Rectal smooth muscle tissue (tissue), 1 donor: ENCODE data around the gene AARS2.

Experiments used
- H3K27ac ChIP-seq: one replicate; pipeline ENCODE4 v1.7.0; 2013; ENCODE audit warnings: low read depth, low read length, inconsistent platforms
- H3K27me3 ChIP-seq: one replicate; pipeline ENCODE4 v1.7.0; 2013; ENCODE audit warnings: low read length; ENCODE audit not compliant: control insufficient read depth, insufficient read depth
- H3K36me3 ChIP-seq: one replicate; pipeline ENCODE4 v1.7.0; 2013; ENCODE audit warnings: low read length; ENCODE audit not compliant: control insufficient read depth, insufficient read depth
- H3K4me1 ChIP-seq: one replicate; pipeline ENCODE4 v1.7.0; 2013; ENCODE audit warnings: low read length; ENCODE audit not compliant: control insufficient read depth, insufficient read depth
- H3K4me3 ChIP-seq: one replicate; pipeline ENCODE4 v1.7.0; 2013; ENCODE audit warnings: low read length
- H3K9ac ChIP-seq: one replicate; pipeline ENCODE4 v1.7.0; 2013; ENCODE audit warnings: low read length

The AARS2 gene

GRCh38 chr6:44269178-44269920 is 43.8 kb downstream of the AARS2 start:
- Histone ChIP-seq H3K9ac (no peak overlapping the region), H3K36me3 (no peaks in the 10 kb centered on the region), H3K27me3 (peaks cover 36% of the 10 kb centered on the region), H3K4me3 (no peak overlapping the region), H3K4me1 (peaks cover 5% of the 10 kb centered on the region), H3K27ac (no peak overlapping the region)

DNA sequence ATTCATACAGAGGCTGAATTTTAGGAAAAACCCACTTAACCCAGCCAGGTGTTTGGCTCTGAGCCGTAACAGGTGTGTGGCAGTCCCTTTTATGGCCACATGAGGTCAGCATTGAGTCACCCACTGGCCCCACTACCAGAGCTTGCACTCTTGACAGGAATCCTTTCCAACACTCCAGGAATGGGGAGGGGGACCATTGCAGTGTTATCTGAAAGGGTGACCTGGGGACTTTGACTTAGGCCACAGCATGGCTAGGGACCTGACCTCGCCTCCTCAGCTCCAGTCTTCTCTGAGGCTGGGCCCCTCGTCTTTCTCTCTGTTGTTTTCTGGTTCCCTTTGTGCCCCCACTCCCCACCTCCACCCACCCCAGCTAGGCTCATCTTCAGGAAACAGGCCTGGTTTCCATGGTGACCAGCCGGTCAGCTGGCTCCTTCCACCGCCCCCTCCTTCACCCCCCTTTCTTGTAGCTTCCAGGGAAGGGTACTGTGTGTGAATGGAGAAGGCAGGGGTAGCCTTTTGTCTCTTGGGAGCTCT is 45.0 kb downstream of the AARS2 start:
- H3K9ac ChIP-seq = no peak overlapping the region
- no peaks in the 10 kb centered on the region for H3K36me3 ChIP-seq
- H3K27me3 ChIP-seq = peaks cover 32% of the 10 kb centered on the region
- H3K4me1 ChIP-seq = peaks cover 16% of the 10 kb centered on the region
- H3K27ac ChIP-seq = no peak overlapping the region
- H3K4me3 ChIP-seq = no peak overlapping the region

- Histone ChIP-seq H3K4me1 (peaks cover 16% of the 10 kb centered on the region), H3K4me3 (no peak overlapping the region), H3K36me3 (no peaks in the 10 kb centered on the region), H3K27me3 (peaks cover 24% of the 10 kb centered on the region), H3K9ac (no peak overlapping the region), H3K27ac (no peak overlapping the region)
Observed at GRCh38 chr6:44267252-44267651, 45.9 kb downstream of the AARS2 start.

DNA sequence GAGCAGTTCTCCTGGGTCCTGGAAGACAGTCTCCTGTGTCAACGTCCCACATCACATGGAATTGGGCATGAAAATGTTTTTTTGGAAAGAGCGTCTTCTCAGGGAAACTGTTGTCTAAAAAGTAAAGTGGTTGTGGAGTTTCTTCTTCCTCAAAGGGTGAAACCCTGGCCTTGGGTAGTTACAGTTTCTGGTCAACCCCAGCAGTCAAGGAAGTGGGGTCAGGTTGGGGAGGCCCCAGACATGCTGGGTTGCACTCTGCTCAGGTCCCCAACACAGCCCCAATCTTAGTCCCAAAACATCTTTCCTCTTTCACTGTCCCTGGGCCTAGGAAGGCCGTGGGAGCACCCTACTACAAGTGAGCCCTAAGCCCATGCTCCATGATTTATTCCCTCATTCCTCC is 46.8 kb downstream of the AARS2 start:
- Histone ChIP-seq H3K4me1 (peaks cover 16% of the 10 kb centered on the region), H3K27ac (no peak overlapping the region), H3K27me3 (peaks cover 18% of the 10 kb centered on the region), H3K36me3 (no peaks in the 10 kb centered on the region), H3K4me3 (no peak overlapping the region), H3K9ac (no peak overlapping the region)

DNA sequence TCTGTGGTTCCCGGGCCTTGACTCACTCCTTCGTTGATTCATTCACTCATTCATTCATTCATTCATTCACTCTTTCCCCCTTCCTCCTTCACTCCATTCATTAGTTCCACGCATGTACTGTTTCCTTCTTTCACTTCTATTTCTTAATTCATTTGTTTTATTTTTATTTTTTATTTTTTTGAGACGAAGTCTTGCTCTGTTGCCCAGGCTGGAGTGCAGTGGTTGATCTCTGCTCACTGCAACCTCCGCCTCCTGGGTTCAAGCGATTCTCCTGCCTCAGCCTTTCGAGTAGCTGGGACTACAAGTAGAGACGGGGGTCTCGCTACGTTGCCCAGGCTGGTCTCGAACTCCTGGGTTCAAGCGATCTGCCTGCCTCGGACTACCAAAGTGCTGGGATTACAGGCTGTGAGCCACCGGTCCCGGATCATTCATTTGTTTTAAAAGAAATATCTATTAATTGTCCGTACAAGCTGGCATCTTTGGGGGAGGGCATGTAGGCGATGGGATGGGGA is 47.4 kb downstream of the AARS2 start:
- Histone ChIP-seq H3K27ac (no peak overlapping the region), H3K4me3 (peak overlapping the region; percentile 93), H3K27me3 (peaks cover 14% of the 10 kb centered on the region), H3K36me3 (no peaks in the 10 kb centered on the region), H3K4me1 (peaks cover 16% of the 10 kb centered on the region), H3K9ac (no peak overlapping the region)

- Histone ChIP-seq H3K4me3 (peak within 1 kb of the TSS; percentile 93), H3K4me1 (peaks cover 16% of the 10 kb centered on the region), H3K27me3 (peaks cover 14% of the 10 kb centered on the region), H3K27ac (peak within 1 kb of the TSS; percentile 70), H3K36me3 (peaks cover 1% of the 10 kb centered on the region), H3K9ac (peak within 1 kb of the TSS; percentile 61)
Observed at GRCh38 chr6:44265007-44265721, 48.0 kb downstream of the AARS2 start, which contains the start of gene NFKBIE. TSS of gene NFKBIE (minus strand) at chr6:44265551. CDS start at chr6:44265346, 205 bp downstream.

DNA sequence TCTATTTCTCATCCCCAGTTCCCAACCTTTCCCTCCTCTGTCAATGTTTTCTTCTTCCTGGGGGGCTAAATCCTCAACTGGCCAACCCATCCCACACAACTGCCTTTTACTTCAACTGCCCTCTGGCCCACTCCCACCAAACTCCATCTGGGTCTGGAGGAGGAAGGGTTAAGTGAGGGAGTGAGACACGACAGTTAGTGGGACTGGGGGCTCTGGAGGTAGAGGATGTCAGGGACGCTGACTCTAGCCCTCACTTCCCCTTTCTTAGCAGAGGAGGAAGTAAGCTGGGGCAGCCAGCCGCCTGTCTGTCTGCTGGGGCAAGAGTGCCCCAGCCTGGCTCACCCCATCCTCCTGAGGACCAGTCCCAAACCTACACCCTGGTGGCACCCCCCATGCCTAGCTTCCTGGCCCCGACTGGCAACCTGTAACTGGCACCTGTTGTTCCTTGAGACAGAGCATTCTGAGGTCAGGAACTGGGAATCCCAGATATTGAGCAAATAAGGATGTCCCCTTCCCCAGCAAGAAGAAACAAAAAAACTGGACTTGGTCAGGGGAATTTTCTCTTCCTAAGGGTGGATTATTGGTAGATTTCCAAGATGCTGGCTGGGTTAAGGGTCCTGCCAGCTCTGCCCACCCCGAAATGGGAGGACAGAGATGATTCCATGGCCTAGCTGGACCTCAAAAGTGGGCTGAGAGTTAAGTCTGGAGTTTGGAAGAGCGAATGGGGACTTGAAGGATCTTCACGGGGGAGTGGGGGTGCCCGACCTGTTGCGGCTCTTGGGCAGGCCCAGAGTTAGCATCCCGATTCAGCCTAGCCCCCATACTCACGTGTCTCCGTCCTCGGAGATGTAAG is 48.8 kb downstream of the AARS2 start:
- H3K4me1 ChIP-seq = peaks cover 16% of the 10 kb centered on the region
- peak overlapping the region; percentile 61 for H3K9ac ChIP-seq
- H3K36me3 ChIP-seq = peaks cover 5% of the 10 kb centered on the region
- peak overlapping the region; percentile 70 for H3K27ac ChIP-seq
- peak overlapping the region; percentile 93 for H3K4me3 ChIP-seq
- peaks cover 9% of the 10 kb centered on the region for H3K27me3 ChIP-seq

- Histone ChIP-seq H3K27me3 (peaks cover 5% of the 10 kb centered on the region), H3K4me1 (peaks cover 16% of the 10 kb centered on the region), H3K27ac (no peak overlapping the region), H3K9ac (peak overlapping the region; percentile 47), H3K36me3 (peaks cover 5% of the 10 kb centered on the region), H3K4me3 (peak overlapping the region; percentile 93)
Observed at GRCh38 chr6:44263354-44264100, 49.6 kb downstream of the AARS2 start.

- Histone ChIP-seq H3K9ac (no peak overlapping the region), H3K27ac (no peak overlapping the region)
Observed at GRCh38 chr6:44262467-44263353, 50.4 kb downstream of the AARS2 start.

DNA sequence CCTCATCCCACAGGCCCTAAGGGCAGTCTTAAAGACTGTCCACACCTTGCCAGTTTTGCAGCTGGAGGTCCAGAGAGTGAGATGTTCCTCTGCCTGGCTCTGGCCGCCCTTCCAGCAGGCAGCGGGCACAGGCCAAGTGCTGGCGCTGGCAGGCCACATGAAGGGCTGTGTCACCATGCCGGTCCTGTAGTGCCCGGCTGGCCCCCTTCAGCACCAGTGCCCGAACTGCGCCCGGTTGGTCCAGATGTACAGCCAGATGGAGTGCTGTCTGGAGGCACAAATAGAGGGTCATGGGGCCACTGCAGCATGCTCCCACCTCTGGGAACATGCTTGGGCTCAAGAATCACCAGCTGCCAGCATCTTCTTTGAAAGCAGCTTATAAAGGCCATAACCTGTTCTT is 51.6 kb downstream of the AARS2 start:
- Histone ChIP-seq H3K9ac (no peak overlapping the region), H3K27ac (no peak overlapping the region), H3K4me1 (peaks cover 17% of the 10 kb centered on the region), H3K36me3 (peaks cover 5% of the 10 kb centered on the region), H3K27me3 (no peaks in the 10 kb centered on the region), H3K4me3 (no peak overlapping the region)

More at GRCh38 chr6:44262467-44263353, 50.4 kb downstream of the AARS2 start:
- Histone ChIP-seq H3K27me3 (no peaks in the 10 kb centered on the region), H3K36me3 (peaks cover 5% of the 10 kb centered on the region), H3K4me3 (peak overlapping the region; percentile 93), H3K4me1 (peaks cover 16% of the 10 kb centered on the region)
